ENCODE results near the gene EIF3B.

GRCh38 chr7:2405201-2405600 lies 50.6 kb downstream of the EIF3B start:
- no peak for TF ChIP-seq CTCF (IDR thresholded peaks at IDR 0.05; ENCODE audit: borderline replicate concordance, extremely low read depth, low read length, poor library complexity, severe bottlenecking)
- TF ChIP-seq EZH2 (IDR thresholded peaks at IDR 0.05; ENCODE audit: borderline replicate concordance, low read depth, low read length, severe bottlenecking), result no peak

All from DND-41 (cell line).